ENCODE data around the gene NXPH3. TPM values are rescaled to one million over a fixed set of nuclear protein-coding genes. Genes with fewer than 3 reads are reported as not detected.

The NXPH3 gene
- total and polyA plus RNA-seq, 9 of the 15 experiments (the other 6 are each of a cell fraction or from before 2014, with no cell fraction given) = 0.04 to 0.27 (median 0.07) TPM; not detected in 2

DNA sequence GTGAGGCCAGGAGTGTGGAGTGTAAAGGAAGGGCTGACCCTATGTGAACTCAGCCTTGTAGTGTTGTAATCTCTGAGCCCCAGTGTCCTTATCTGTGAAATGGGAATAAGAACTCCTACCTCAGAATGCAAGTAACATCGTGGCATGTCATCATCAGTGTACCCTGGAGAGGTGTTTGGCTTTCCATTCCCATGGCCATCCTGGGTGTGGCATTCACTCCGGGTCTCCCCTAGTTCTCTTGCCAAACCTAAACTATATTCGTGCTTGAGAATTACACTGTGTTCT is 1.9 kb downstream of the NXPH3 start:
- Histone ChIP-seq H2AFZ (ENCODE audit: low read depth, low read length) (no peak overlapping the region), H3K4me2 (ENCODE audit: insufficient read depth, low read length) (no peak overlapping the region), H4K20me1 (replicated peaks; ENCODE audit: control insufficient read depth, insufficient read depth, low read length) (peaks cover 7% of the 10 kb centered on the region), H3K27me3 (ENCODE audit: control insufficient read depth in 2 of 2, insufficient read depth in 2 of 2, low read length in 2 of 2) (peaks cover 6 to 20% of the 10 kb centered on the region in 2 experiments; a peak in 4 of 5 replicates), H3K4me1 (replicated peaks in 1 of 2; ENCODE audit: control insufficient read depth in 2 of 2, insufficient read depth in 2 of 2, low read length in 2 of 2) (peaks cover 8 to 58% of the 10 kb centered on the region in 2 experiments; a peak in 4 of 5 replicates), H3K79me2 (ENCODE audit: control insufficient read depth, insufficient read depth, low read length) (no peaks in the 10 kb centered on the region), H3K4me3 (no peak overlapping the region), H3K9me1 (ENCODE audit: control insufficient read depth, insufficient read depth, low read length) (no peaks in the 10 kb centered on the region), H3K27ac (ENCODE audit: extremely low read depth, low read depth, low read length) (no peak overlapping the region), H3K9ac (ENCODE audit: insufficient read depth in 1 of 2, low read depth in 2 of 2, low read length in 2 of 2) (no peak overlapping the region), H3K9me3 (replicated peaks; ENCODE audit: control insufficient read depth, insufficient read depth, low read depth, low read length) (no peaks in the 10 kb centered on the region), H3K36me3 (ENCODE audit: control insufficient read depth, insufficient read depth, low read length) (no peaks in the 10 kb centered on the region)
- intact Hi-C loops (cut with micrococcal nuclease) = no loop called here
- in situ Hi-C loops (cut with MboI) = no loop called here
- no TSS peak for BruUV-seq (replicated peaks)
- WGBS (ENCODE audit: insufficient coverage, low coverage, missing lambda C conversion rate) = 0% methylated on average over 3 of the region's 3 CpGs
- peak in 2 of 4 experiments; percentile 55 to 57 for DNase-seq (ENCODE audit: extremely low read depth in 1 of 4, low spot score in 3 of 4)
- peak; percentile 84 for FAIRE-seq
- ATAC-seq = peak; percentile 6; the same call in 2 of the 3 replicates
- ChIA-PET POLR2A (no interaction called here), CTCF (ENCODE audit: low intra/inter-chr PET ratio) (interaction anchor here (0.7 kb wide), 1 partner anchor 118 kb away, joined by 3 read pairs; no protein-coding TSS in a partner anchor)
- TF ChIP-seq MITF (IDR thresholded peaks at IDR 0.05) (no peak), ZNF184 (CRISPR knock-in tag; IDR thresholded peaks at IDR 0.05) (no peak), PTBP1 (IDR thresholded peaks at IDR 0.05; ENCODE audit: low read depth, low read length) (no peak), MCM3 (IDR thresholded peaks at IDR 0.05) (no peak), NR2C2 (CRISPR knock-in tag; IDR thresholded peaks at IDR 0.05) (no peak), NR2C2 (tag; IDR thresholded peaks at IDR 0.05) (no peak), SRSF3 (IDR thresholded peaks at IDR 0.05; ENCODE audit: insufficient read depth, low read length) (no peak), ZNF316 (IDR thresholded peaks at IDR 0.05) (no peak), TAF7 (tag; IDR thresholded peaks at IDR 0.05) (no peak), KDM4B (IDR thresholded peaks at IDR 0.05; ENCODE audit: borderline replicate concordance in 2 of 2, low read depth in 1 of 2) (no peak), ZNF57 (CRISPR knock-in tag; IDR thresholded peaks at IDR 0.05) (no peak), CEBPB (tag; IDR thresholded peaks at IDR 0.05) (peak; percentile 97), ESRRB (CRISPR knock-in tag; IDR thresholded peaks at IDR 0.05; ENCODE audit: borderline replicate concordance) (no peak), HDAC2 (IDR thresholded peaks at IDR 0.05) (peak; percentile 83; the same call in 1 of the 2 replicates), POLR2AphosphoS2 (IDR thresholded peaks at IDR 0.05; ENCODE audit: low read length) (no peak), ZNF133 (CRISPR knock-in tag; IDR thresholded peaks at IDR 0.05) (no peak), BCOR (IDR thresholded peaks at IDR 0.05) (peak; percentile 93), ZNF668 (CRISPR knock-in tag; IDR thresholded peaks at IDR 0.05) (no peak), ZNF124 (CRISPR knock-in tag; IDR thresholded peaks at IDR 0.05) (no peak), KDM1A (IDR thresholded peaks at IDR 0.05) (peak; percentile 73 to 89), GTF2E2 (tag; IDR thresholded peaks at IDR 0.05) (no peak), CSDE1 (IDR thresholded peaks at IDR 0.05) (no peak), SMARCA5 (IDR thresholded peaks at IDR 0.05) (0 out of 2 replicates have a peak, but pooled peaks have one; percentile 53), ZBTB1 (CRISPR knock-in tag; IDR thresholded peaks at IDR 0.05; ENCODE audit: borderline replicate concordance, low read depth) (no peak), ZNF830 (CRISPR knock-in tag; IDR thresholded peaks at IDR 0.05) (no peak), SNRNP70 (optimal IDR thresholded peaks at IDR 0.05; ENCODE audit: low read depth, low read length) (no peak)
- TF ChIP-seq, protein P1, sequence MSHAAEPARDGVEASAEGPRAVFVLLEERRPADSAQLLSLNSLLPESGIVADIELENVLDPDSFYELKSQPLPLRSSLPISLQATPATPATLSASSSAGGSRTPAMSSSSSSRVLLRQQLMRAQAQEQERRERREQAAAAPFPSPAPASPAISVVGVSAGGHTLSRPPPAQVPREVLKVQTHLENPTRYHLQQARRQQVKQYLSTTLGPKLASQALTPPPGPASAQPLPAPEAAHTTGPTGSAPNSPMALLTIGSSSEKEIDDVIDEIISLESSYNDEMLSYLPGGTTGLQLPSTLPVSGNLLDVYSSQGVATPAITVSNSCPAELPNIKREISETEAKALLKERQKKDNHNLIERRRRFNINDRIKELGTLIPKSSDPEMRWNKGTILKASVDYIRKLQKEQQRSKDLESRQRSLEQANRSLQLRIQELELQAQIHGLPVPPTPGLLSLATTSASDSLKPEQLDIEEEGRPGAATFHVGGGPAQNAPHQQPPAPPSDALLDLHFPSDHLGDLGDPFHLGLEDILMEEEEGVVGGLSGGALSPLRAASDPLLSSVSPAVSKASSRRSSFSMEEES (CRISPR knock-in tag; IDR thresholded peaks at IDR 0.05) = no peak

Measured in K562 (cell line).